DMS153 (cell line): ENCODE data around the gene GCNA.
"Not testable (repeated sequence)": the region's sequence is repeated elsewhere in the genome, so short reads cannot be mapped to it uniquely, and the experiment has no call there.

Experiments
- DNase-seq: peaks from one replicate; lab custom pipeline; 2025; lab: John Stamatoyannopoulos, UW

GCNA gene

DNA sequence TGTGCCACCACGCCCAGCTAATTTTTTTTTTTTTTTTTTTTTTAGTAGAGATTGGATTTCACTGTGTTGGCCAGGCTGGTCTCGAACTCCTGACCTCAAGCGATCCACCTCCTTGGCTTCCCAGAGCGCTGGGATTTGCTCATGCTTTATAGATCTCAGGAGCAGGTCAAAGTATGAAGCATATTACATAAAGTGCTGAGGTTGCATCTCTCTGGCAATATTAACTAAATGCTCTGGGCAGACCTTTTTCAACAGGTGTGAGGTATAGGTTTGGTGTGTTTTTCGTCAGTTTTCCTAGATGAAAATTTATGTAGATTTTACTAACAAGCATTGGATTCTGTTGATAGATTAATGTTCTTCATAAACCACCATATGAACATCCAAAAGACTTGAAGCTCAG is 19.3 kb upstream of the GCNA start:
- DNase-seq, result no peak

GRCh38 chrX:71559773-71560172 is 18.5 kb upstream of the GCNA start:
- DNase-seq, result not testable (repeated sequence)

DNA sequence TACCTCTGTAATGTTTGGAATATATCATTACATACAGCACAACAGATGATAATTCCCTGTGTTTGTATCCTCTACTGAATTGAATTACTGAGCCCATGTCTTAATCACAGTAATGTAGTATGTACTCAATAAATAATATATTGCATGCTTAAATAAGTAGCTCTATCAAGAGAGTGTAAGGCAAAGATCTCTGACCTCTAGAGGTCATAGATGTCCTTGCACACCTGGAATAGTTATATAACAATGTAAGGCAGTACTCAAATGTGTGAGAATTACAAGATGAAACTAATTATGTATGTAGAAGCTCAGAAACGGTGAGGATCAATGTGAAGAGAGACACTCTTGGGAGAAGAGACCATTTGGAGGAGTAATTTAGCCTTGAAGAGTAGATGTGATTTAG is 14.3 kb upstream of the GCNA start:
- no peak for DNase-seq

DNA sequence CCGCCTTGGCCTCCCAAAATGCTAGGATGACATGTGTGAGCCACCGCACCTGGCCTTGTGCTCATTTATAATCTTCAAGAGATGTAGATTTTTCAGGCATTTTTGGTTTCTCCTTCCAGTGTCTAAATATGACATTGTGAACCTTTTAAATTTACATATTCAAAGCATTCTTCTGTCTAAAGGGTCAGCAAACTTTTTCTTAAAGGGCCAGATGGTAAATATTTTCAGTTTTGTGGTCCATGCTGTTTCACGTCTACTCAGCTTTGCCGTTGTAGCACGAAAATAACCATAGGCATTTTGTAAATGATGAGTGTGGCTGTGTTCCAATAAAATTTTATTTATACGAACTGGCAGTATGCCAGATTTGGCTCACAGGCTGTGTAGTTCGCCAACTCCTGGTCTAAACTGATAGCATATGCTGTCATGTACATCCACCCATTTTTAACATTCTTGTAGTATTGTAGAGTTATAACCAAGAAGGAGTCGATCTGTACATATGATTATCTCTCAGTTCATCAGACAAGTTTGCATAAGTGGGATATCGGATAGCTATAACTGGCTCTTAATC is 12.7 kb upstream of the GCNA start:
- DNase-seq, result no peak

- not testable (repeated sequence) for DNase-seq
Measured at GRCh38 chrX:71571390-71571789, 6.8 kb upstream of the GCNA start.

DNA sequence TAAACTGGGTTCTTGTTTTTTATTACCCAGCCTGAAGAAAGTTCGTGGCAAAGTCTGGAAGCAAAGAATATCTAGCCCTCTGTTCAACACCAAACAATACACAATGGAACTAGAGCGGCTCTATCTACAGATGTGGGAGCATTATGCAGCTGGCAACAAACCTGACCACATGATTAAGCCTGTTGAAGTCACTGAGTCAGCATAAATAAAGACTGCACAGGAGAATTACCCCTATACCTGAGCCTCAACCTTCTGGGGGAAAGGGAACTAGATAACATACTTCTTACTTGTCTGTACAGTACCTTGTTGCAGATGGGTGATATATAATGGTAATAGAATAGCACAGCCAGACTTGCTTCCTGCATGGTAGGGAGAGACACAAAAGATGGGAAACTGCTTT is 4.6 kb upstream of the GCNA start:
- DNase-seq, result no peak

GRCh38 chrX:71577682-71578081 is 555 bp upstream of the GCNA start:
- no peak for DNase-seq

DNA sequence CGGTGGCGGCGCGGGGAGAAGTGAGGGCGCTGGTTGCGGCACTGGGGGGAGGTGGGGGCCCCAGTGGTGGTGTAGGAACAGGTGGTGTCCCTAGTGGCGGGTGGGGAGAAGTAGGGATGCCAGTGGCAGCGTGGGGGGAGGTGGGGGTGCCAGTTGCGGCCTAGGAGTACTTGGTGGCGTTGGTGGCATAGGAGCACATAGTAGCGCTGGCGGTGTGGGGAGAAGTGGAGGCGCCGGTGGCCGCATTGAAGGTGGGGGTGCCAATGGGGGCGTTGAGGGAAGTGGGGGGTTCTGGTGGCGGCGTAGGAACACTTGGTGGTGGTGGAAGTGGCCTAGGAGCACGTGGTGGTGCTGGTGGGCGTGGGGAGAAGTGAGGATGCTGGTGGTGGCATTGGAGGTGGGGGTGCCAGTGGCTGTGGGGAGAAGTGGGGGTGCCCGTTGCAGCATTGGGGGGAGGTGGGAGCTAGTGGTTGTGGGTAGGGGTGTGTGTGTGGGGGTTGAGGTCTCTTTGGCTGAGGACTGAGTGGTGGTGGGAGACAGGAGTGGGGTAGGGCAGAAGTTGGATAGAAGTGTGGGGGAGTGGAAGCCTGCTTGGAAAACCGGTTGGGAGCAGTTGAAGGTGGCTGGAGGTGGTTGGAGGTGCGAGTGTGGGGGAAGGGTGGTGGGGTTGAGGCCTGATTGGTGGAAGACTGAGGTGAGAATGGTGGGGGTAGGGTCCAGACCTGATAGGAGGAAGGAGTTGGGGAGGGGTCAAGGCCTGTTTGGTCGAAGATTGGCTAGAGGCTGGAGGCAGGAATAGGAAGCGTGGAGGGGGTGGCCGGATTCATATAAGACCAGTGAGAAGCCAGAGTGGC is 1.1 kb downstream of the GCNA start:
- no peak for DNase-seq

GRCh38 chrX:71579990-71580380 is 1.7 kb downstream of the GCNA start:
- DNase-seq, result no peak

- DNase-seq, result no peak
Measured at GRCh38 chrX:71581210-71581609, 3.0 kb downstream of the GCNA start.

DNA sequence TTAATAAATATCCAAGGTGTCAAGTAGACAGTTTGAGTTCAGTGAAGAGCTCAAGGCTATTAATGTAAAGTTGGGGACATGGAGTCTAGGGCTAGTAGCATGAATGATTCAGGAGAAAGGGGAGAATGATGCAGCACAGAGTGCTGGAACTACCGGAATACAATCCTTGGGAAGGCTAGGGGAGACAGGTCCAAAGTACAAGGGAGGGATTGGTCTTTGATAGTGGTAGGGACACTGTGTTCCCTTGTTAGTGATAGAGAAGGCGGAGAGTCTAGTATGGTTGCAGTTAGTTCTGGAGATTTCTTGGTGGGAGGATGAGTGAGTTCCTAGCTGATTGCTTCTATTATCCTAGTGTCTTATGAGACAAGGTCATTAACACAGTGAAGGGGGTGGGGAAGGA is 8.7 kb downstream of the GCNA start:
- DNase-seq, result no peak

DNA sequence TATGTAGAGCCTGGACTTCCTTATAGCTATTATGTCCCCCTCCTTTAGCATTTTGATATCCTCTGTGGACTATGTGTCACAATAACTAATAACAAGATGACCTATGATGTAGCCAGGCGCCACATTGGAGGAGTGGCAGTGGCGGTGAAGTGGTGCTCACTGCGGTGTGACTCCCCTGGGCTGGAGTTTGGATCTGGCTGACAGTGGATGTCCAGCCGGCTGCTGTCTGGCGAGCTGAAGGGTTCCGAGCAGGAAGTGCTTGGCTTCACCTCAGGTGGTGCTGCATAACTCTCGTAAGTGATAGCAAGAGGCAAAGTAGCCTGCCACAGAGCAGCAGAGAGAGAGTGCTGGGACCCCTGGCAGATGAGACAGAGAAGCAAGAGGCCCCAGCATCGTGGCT is 15.0 kb downstream of the GCNA start:
- DNase-seq, result not testable (repeated sequence)

GRCh38 chrX:71599965-71600364 is 21.7 kb downstream of the GCNA start:
- no peak for DNase-seq

- DNase-seq, result no peak
Measured at GRCh38 chrX:71603618-71604017, 25.4 kb downstream of the GCNA start.

DNA sequence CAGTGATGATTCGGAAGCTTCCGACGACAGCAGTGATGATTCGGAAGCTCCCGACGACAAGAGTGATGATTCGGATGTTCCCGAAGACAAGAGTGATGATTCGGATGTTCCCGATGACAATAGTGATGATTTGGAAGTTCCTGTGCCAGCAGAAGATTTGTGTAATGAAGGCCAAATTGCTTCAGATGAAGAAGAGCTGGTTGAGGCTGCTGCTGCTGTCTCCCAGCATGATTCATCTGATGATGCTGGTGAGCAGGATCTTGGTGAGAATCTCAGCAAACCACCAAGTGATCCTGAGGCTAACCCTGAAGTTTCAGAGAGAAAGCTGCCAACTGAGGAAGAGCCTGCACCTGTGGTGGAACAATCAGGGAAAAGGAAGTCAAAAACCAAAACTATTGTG is 25.9 kb downstream of the GCNA start:
- DNase-seq, result no peak

GRCh38 chrX:71604796-71605568 is 26.7 kb downstream of the GCNA start:
- no peak for DNase-seq

DNA sequence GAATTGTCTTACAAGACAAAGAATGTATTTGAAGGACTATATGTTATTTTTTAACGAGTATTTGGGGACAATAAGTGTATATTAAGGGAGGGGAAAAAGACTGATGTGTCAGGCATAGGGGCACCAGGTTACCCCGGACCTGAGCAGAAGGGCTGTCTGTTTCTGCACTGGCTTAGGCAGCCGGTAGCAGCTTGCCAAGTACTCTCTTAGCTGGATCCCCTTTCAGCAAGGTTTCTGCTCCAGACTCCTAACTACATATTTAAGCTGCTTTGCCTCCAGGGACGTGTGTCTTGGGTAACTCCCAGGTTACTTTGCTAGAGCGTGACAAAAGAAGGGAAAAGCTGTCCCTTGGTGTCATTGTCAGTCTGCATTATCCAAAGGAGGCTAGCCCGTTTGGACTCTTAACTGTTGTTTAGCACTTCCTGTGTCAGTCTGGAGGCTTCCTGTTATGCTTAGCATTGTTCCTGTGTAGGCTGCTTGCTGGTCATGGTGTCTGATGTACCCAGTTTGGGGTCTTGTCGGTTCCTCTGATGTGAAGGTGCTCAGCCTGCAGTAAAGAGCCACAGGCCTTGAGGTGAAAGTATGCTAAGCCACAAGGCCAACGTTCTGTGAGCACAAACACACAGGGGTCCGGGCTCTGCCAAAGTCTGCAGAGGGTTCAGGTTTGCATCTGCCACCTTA is 28.4 kb downstream of the GCNA start:
- no peak for DNase-seq

- DNase-seq, result no peak
Measured at GRCh38 chrX:71607488-71607887, 29.3 kb downstream of the GCNA start.

GRCh38 chrX:71609095-71609750 is 31.0 kb downstream of the GCNA start:
- DNase-seq, result no peak

DNA sequence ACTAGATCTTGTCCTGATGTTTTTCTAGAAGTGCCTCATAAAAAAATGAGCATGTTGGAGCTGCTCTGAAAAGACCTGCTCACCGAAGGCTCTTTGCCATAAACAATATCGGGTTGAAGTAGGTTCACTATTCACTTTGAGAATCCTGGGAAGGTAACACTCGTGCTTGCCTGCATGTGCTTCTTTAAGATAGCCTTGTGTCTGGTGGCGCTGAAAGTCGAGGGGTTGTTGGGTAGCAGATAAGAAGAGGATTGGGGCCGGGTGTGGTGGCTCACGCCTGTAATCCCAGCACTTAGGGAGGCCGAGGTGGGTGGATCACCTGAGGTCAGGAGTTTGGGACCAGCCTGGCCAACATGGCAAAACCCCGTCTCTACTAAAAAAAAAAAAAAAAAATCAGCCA is 33.5 kb downstream of the GCNA start:
- not testable (repeated sequence) for DNase-seq

DNA sequence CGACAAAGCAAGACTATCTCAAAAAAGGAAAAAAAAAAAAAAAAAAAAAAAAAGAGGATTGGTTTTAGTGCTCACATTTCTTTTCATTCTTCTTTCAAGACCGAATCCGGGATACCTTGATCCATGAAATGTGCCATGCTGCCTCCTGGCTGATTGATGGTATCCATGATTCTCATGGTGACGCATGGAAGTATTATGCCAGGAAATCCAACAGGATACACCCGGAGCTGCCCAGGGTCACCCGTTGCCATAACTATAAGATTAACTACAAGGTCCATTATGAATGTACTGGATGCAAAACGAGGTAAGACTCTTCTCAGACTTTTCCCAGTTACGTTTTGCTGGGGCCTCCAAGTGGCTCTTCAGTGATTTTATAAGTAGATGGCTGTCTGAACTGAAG is 34.0 kb downstream of the GCNA start:
- DNase-seq, result no peak

DNA sequence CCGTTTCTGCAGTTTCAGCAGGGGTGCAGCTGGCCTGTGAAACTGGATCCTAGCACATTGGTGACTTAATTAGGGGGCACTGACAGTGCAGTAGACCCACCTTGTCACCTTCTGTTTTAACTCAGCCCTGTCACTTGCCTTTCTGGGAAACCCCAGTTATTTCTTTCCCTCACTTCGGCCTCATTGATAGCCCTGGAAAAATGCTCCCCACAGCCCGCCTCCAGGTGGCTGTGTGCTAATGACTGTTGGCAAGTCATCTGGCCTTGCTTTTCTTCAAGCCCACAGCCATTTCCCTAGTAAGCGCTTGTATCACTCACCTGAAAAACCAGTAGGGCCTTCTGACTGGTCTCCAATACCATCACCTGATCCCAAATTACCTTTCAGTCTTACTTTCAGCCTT is 36.8 kb downstream of the GCNA start:
- DNase-seq, result no peak
